Measurements from ENCODE around the gene GP1BB. TPM values are rescaled to one million over a fixed set of nuclear protein-coding genes. Genes with fewer than 3 reads are reported as not detected.

Gene GP1BB
- 7.1 and 10.2 TPM in 2 replicates for total RNA-seq (2014; rRNA removed; shearing (Covaris generic))
- 3.2 and 4.9 TPM in 2 replicates for polyA plus RNA-seq (2016; fragmentation: Nextera tagmentation; extraction: Ambion mirVana)

DNA sequence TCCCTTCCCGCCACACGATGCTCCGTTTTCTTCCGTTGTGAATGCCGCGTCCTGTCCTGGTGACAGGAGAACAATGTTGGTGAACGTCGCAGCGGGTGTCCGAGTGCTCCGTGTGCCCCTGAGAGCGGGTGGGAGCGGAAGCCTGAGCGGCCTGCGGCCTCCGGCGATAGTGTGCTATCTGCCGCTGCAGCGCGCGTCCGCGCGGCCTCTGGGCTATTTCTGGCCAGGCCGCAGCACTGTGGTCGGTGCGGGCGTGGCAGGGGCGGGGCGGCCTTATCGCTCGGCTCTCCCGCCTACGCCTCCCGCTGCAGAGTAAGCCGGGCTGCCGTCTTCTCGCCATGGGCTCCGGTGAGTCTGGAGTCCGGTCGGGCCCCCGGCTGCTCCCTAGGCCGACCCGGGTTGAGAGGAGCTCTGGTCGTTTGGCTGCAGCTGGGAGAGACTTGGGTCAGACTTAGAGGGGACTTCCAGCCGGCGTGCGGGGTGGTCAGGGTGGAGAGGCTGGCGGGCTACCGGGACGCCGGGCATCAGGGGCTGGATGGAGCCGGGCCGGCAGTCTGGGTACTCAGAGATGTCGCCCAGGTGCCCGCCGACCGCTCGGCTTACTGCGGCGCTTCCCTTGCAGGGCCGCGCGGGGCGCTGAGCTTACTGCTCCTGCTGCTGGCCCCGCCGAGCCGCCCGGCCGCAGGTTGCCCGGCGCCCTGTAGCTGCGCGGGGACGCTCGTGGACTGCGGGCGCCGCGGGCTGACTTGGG lies at the start of gene GP1BB:
Gene GP1BB (plus strand): TSS at position 308 of the 751 bp plus-strand sequence. CDS start 31 bp downstream, at position 339.
- Histone ChIP-seq H3K9me3 (ENCODE audit: low read depth) (no peaks in the 10 kb centered on the region), H3K79me2 (ENCODE audit: insufficient read depth) (no peaks in the 10 kb centered on the region), H3K9ac (no peak within 1 kb of the TSS), H3K4me2 (ENCODE audit: unreplicated experiment) (no peak within 1 kb of the TSS), H3K27ac (no peak within 1 kb of the TSS), H3K36me3 (ENCODE audit: low read depth) (no peaks in the 10 kb centered on the region), H3K4me3 (no peak within 1 kb of the TSS), H3F3A (ENCODE audit: insufficient read depth) (no peaks in the 10 kb centered on the region), H4K20me1 (ENCODE audit: insufficient read depth) (no peaks in the 10 kb centered on the region), H3K4me1 (ENCODE audit: insufficient read depth) (no peaks in the 10 kb centered on the region), H2AFZ (no peak within 1 kb of the TSS), H3K9me2 (ENCODE audit: insufficient read depth) (no peaks in the 10 kb centered on the region), H3K27me3 (replicated peaks; ENCODE audit: insufficient read depth) (no peaks in the 10 kb centered on the region)
- WGBS, 2 experiments (ENCODE audit: low coverage in 1 of 2, low lambda C conversion rate in 2 of 2, missing lambda C conversion rate in 2 of 2) = 96 to 97% methylated on average over 49 to 78 of the region's 80 CpGs
- TF ChIP-seq EZH2 (IDR thresholded peaks at IDR 0.05; ENCODE audit: insufficient read depth, poor library complexity, severe bottlenecking) = no peak
- TF ChIP-seq EZH2phosphoT487 (IDR thresholded peaks at IDR 0.05; ENCODE audit: insufficient read depth, low read depth) = no peak
- in situ Hi-C loops (cut with MboI) = no loop called here
- DNase-seq = no peak

- WGBS, 2 experiments (ENCODE audit: low coverage in 1 of 2, low lambda C conversion rate in 2 of 2, missing lambda C conversion rate in 2 of 2) = 40 to 44% methylated on average over 4 of the region's 4 CpGs
- peaks cover 18% of the 10 kb centered on the region for H3K27me3 ChIP-seq (replicated peaks; ENCODE audit: insufficient read depth)
- H4K20me1 ChIP-seq (ENCODE audit: insufficient read depth) = no peaks in the 10 kb centered on the region
- H3F3A ChIP-seq (ENCODE audit: insufficient read depth) = no peaks in the 10 kb centered on the region
- H3K4me1 ChIP-seq (ENCODE audit: insufficient read depth) = no peaks in the 10 kb centered on the region
- in situ Hi-C loops (cut with MboI) = no loop called here
- TF ChIP-seq EZH2 (IDR thresholded peaks at IDR 0.05; ENCODE audit: insufficient read depth, poor library complexity, severe bottlenecking) (no peak), EZH2phosphoT487 (IDR thresholded peaks at IDR 0.05; ENCODE audit: insufficient read depth, low read depth) (no peak)
- no peak overlapping the region for H3K9ac ChIP-seq
- no peaks in the 10 kb centered on the region for H3K36me3 ChIP-seq (ENCODE audit: low read depth)
- H3K9me2 ChIP-seq (ENCODE audit: insufficient read depth) = no peaks in the 10 kb centered on the region
- H3K9me3 ChIP-seq (ENCODE audit: low read depth) = no peaks in the 10 kb centered on the region
- DNase-seq = no peak
- H3K4me3 ChIP-seq = no peak overlapping the region
- no peak overlapping the region for H3K4me2 ChIP-seq (ENCODE audit: unreplicated experiment)
- no peaks in the 10 kb centered on the region for H3K79me2 ChIP-seq (ENCODE audit: insufficient read depth)
- H3K27ac ChIP-seq = no peak overlapping the region
- H2AFZ ChIP-seq = no peak overlapping the region
These were observed 49.7 kb upstream of the GP1BB start for GRCh38 chr22:19673660-19674059.

- no peak for DNase-seq
These were observed 49.0 kb upstream of the GP1BB start for GRCh38 chr22:19674129-19674928.

DNA sequence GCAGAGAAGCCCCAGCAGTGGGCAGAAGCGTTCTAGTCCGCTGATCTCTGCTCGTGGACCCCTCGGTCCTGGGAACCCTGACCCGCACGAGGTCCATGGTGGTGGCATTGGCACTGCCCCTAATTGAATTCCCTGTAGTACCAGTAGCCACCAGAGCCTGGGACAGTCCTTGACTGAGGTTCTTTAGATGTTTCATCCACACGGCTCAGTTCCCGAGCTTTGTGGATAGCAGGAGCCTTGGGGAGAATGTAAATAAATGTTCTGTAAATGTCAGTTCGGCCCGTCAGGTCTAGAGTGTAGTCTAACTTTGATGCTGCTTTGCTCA lies 48.4 kb upstream of the GP1BB start:
- WGBS, 2 experiments (ENCODE audit: low coverage in 1 of 2, low lambda C conversion rate in 2 of 2, missing lambda C conversion rate in 2 of 2) = 79 to 81% methylated on average over 10 of the region's 10 CpGs
- Histone ChIP-seq H3K9me2 (ENCODE audit: insufficient read depth) (no peaks in the 10 kb centered on the region), H3K79me2 (ENCODE audit: insufficient read depth) (no peaks in the 10 kb centered on the region), H3K4me3 (no peak overlapping the region), H3K9me3 (ENCODE audit: low read depth) (no peaks in the 10 kb centered on the region), H3K4me2 (ENCODE audit: unreplicated experiment) (no peak overlapping the region), H3F3A (ENCODE audit: insufficient read depth) (no peaks in the 10 kb centered on the region), H3K36me3 (ENCODE audit: low read depth) (no peaks in the 10 kb centered on the region), H3K4me1 (ENCODE audit: insufficient read depth) (no peaks in the 10 kb centered on the region), H4K20me1 (ENCODE audit: insufficient read depth) (no peaks in the 10 kb centered on the region), H3K27ac (no peak overlapping the region), H3K9ac (no peak overlapping the region), H3K27me3 (replicated peaks; ENCODE audit: insufficient read depth) (peaks cover 11% of the 10 kb centered on the region), H2AFZ (no peak overlapping the region)
- no peak for DNase-seq
- TF ChIP-seq EZH2 (IDR thresholded peaks at IDR 0.05; ENCODE audit: insufficient read depth, poor library complexity, severe bottlenecking) = no peak
- no peak for TF ChIP-seq EZH2phosphoT487 (IDR thresholded peaks at IDR 0.05; ENCODE audit: insufficient read depth, low read depth)
- in situ Hi-C loops (cut with MboI) = no loop called here

More at GRCh38 chr22:19674129-19674928, 49.0 kb upstream of the GP1BB start:
- Histone ChIP-seq H3K9me3 (ENCODE audit: low read depth) (no peaks in the 10 kb centered on the region), H3K4me1 (ENCODE audit: insufficient read depth) (no peaks in the 10 kb centered on the region), H3K9me2 (ENCODE audit: insufficient read depth) (no peaks in the 10 kb centered on the region), H3K27ac (no peak overlapping the region), H3K4me3 (no peak overlapping the region), H3K79me2 (ENCODE audit: insufficient read depth) (no peaks in the 10 kb centered on the region), H3F3A (ENCODE audit: insufficient read depth) (no peaks in the 10 kb centered on the region), H3K27me3 (replicated peaks; ENCODE audit: insufficient read depth) (peaks cover 13% of the 10 kb centered on the region), H3K4me2 (ENCODE audit: unreplicated experiment) (no peak overlapping the region), H3K9ac (no peak overlapping the region), H2AFZ (no peak overlapping the region), H4K20me1 (ENCODE audit: insufficient read depth) (no peaks in the 10 kb centered on the region), H3K36me3 (ENCODE audit: low read depth) (no peaks in the 10 kb centered on the region)
- TF ChIP-seq EZH2phosphoT487 (IDR thresholded peaks at IDR 0.05; ENCODE audit: insufficient read depth, low read depth) (no peak), EZH2 (IDR thresholded peaks at IDR 0.05; ENCODE audit: insufficient read depth, poor library complexity, severe bottlenecking) (no peak)
- in situ Hi-C loops (cut with MboI) = no loop called here
- 64% methylated on average over 11 of the region's 11 CpGs for WGBS, 2 experiments (ENCODE audit: low coverage in 1 of 2, low lambda C conversion rate in 2 of 2, missing lambda C conversion rate in 2 of 2)
